DND-41 (cell line): ENCODE data around the gene INSC.

Experiments used
- EZH2 ChIP-seq: IDR thresholded peaks from 3 replicates; pipeline ENCODE4 v1.6.1; 2012; ENCODE audit warnings: borderline replicate concordance, low read depth, mild to moderate bottlenecking, moderate library complexity, low read length, inconsistent platforms; ENCODE audit not compliant: severe bottlenecking
- TF ChIP-seq, protein P1 (sequence below): IDR thresholded peaks from 2 replicates; pipeline ENCODE4 v1.5.1; 2012; ENCODE audit warnings: borderline replicate concordance, low read length, moderate library complexity, mild to moderate bottlenecking; ENCODE audit not compliant: poor library complexity, severe bottlenecking; ENCODE audit errors: extremely low read depth

DNA sequence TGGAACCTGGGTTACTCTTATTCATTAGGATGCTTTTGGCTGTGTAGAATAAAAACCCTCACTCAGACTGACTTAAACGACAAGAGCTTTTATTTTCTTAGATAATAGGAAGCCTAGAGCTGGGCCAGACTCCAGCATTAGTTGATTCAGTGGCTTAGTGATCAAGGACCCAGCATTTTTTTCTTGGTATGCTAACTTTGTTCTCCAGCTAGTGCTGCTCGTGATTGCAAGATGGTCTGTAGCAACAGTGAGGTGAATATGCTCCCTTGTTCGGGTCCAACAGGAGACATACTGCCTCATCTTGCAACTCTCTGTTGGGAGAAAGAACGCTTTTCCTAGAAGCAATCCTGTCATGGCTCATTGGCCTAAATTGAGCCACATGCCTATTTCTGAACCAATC lies 33.4 kb downstream of the INSC start:
- TF ChIP-seq EZH2: no peak
- TF ChIP-seq, protein P1, sequence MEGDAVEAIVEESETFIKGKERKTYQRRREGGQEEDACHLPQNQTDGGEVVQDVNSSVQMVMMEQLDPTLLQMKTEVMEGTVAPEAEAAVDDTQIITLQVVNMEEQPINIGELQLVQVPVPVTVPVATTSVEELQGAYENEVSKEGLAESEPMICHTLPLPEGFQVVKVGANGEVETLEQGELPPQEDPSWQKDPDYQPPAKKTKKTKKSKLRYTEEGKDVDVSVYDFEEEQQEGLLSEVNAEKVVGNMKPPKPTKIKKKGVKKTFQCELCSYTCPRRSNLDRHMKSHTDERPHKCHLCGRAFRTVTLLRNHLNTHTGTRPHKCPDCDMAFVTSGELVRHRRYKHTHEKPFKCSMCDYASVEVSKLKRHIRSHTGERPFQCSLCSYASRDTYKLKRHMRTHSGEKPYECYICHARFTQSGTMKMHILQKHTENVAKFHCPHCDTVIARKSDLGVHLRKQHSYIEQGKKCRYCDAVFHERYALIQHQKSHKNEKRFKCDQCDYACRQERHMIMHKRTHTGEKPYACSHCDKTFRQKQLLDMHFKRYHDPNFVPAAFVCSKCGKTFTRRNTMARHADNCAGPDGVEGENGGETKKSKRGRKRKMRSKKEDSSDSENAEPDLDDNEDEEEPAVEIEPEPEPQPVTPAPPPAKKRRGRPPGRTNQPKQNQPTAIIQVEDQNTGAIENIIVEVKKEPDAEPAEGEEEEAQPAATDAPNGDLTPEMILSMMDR: no peak
